HL-60 (cell line): ENCODE data around the gene AGBL3.

Experiments
- CTCF ChIP-seq: IDR thresholded peaks from one replicate; pipeline ENCODE4 v1.5.1; 2011; ENCODE audit warnings: low read length, control low read depth, inconsistent platforms; ENCODE audit not compliant: insufficient read depth
- POLR2AphosphoS5 ChIP-seq: IDR thresholded peaks from 2 replicates; pipeline ENCODE4 v1.6.1; 2012; ENCODE audit warnings: low read depth
- TF ChIP-seq, protein P1 (sequence below): IDR thresholded peaks from 2 replicates; pipeline ENCODE4 v1.6.1; 2012; ENCODE audit warnings: low read depth; ENCODE audit not compliant: insufficient replicate concordance

DNA sequence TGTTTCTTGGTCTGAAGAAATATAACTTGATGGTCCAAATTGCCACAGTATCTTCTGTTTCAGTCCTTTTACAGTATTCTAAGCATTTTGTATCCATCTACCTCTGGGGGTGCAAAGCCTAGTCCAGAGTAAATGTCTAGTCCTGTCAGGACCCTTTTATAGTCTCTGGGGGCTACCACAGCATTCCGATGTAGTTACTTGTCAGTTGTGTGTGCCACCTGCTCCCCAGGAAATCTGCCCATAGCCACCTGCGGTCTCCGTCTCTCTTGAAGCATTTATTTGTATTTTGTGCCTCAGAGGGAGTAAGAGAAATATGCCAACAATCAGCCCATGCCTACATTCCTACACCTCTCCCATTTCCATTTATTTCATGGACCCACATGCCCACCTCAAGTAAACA lies 12.8 kb downstream of the AGBL3 start:
- TF ChIP-seq CTCF (no peak), POLR2AphosphoS5 (no peak)
- TF ChIP-seq, protein P1, sequence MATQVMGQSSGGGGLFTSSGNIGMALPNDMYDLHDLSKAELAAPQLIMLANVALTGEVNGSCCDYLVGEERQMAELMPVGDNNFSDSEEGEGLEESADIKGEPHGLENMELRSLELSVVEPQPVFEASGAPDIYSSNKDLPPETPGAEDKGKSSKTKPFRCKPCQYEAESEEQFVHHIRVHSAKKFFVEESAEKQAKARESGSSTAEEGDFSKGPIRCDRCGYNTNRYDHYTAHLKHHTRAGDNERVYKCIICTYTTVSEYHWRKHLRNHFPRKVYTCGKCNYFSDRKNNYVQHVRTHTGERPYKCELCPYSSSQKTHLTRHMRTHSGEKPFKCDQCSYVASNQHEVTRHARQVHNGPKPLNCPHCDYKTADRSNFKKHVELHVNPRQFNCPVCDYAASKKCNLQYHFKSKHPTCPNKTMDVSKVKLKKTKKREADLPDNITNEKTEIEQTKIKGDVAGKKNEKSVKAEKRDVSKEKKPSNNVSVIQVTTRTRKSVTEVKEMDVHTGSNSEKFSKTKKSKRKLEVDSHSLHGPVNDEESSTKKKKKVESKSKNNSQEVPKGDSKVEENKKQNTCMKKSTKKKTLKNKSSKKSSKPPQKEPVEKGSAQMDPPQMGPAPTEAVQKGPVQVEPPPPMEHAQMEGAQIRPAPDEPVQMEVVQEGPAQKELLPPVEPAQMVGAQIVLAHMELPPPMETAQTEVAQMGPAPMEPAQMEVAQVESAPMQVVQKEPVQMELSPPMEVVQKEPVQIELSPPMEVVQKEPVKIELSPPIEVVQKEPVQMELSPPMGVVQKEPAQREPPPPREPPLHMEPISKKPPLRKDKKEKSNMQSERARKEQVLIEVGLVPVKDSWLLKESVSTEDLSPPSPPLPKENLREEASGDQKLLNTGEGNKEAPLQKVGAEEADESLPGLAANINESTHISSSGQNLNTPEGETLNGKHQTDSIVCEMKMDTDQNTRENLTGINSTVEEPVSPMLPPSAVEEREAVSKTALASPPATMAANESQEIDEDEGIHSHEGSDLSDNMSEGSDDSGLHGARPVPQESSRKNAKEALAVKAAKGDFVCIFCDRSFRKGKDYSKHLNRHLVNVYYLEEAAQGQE, result no peak
